Stimulated activated CD4-positive, alpha-beta T cell treated with anti-CD3 and anti-CD28 coated beads, Interleukin-2, amount 100 ng/mL, for 48 hours (primary cell): ENCODE data around the gene ARHGAP44.
A peak's percentile ranks its signal among the peaks of the same experiment; 100 is the strongest.

Experiments
- DNase-seq, 2 donors: peaks; one replicate each; pipeline ENCODE4 v3.0.0-alpha.2; 2020

Gene ARHGAP44

GRCh38 chr17:12789481-12790248 lies at the start of gene ARHGAP44:
Gene ARHGAP44, plus strand, starts transcription at chr17:12789498. Its CDS starts 341 bp downstream, at chr17:12789839.
- DNase-seq = peak; percentile 7 to 12

- no peak for DNase-seq
Measured at GRCh38 chr17:12739500-12739899, 49.8 kb upstream of the ARHGAP44 start.

- DNase-seq = no peak
Measured at GRCh38 chr17:12743046-12743445, 46.3 kb upstream of the ARHGAP44 start.

- DNase-seq = no peak
Measured at GRCh38 chr17:12744298-12744697, 45.0 kb upstream of the ARHGAP44 start.

- DNase-seq = no peak
Measured at GRCh38 chr17:12744786-12745185, 44.5 kb upstream of the ARHGAP44 start.

GRCh38 chr17:12745486-12745885 lies 43.8 kb upstream of the ARHGAP44 start:
- DNase-seq = no peak

GRCh38 chr17:12756786-12757185 lies 32.5 kb upstream of the ARHGAP44 start:
- no peak for DNase-seq

- no peak for DNase-seq
Measured at GRCh38 chr17:12759090-12759489, 30.2 kb upstream of the ARHGAP44 start.

GRCh38 chr17:12765548-12765947 lies 23.8 kb upstream of the ARHGAP44 start:
- no peak for DNase-seq

- no peak for DNase-seq
Measured at GRCh38 chr17:12768255-12768654, 21.0 kb upstream of the ARHGAP44 start.

- no peak for DNase-seq
Measured at GRCh38 chr17:12769981-12770380, 19.3 kb upstream of the ARHGAP44 start.

- no peak for DNase-seq
Measured at GRCh38 chr17:12773153-12773552, 16.1 kb upstream of the ARHGAP44 start.

- DNase-seq = no peak
Measured at GRCh38 chr17:12789075-12789480, 220 bp upstream of the ARHGAP44 start.

- DNase-seq = no peak
Measured at GRCh38 chr17:12790249-12791106, 1.2 kb downstream of the ARHGAP44 start.

- DNase-seq = no peak
Measured at GRCh38 chr17:12794919-12795532, 5.7 kb downstream of the ARHGAP44 start.

GRCh38 chr17:12800855-12801365 lies 11.6 kb downstream of the ARHGAP44 start:
- no peak for DNase-seq

GRCh38 chr17:12806630-12807029 lies 17.3 kb downstream of the ARHGAP44 start:
- no peak for DNase-seq

GRCh38 chr17:12808723-12809122 lies 19.4 kb downstream of the ARHGAP44 start:
- no peak for DNase-seq

GRCh38 chr17:12812877-12813276 lies 23.6 kb downstream of the ARHGAP44 start:
- no peak for DNase-seq

- no peak for DNase-seq
Measured at GRCh38 chr17:12813664-12814063, 24.4 kb downstream of the ARHGAP44 start.

- DNase-seq = no peak
Measured at GRCh38 chr17:12814718-12815117, 25.4 kb downstream of the ARHGAP44 start.

- no peak for DNase-seq
Measured at GRCh38 chr17:12815642-12816141, 26.4 kb downstream of the ARHGAP44 start.

GRCh38 chr17:12821376-12821940 lies 32.2 kb downstream of the ARHGAP44 start:
- DNase-seq = no peak
